ENCODE measurements around the gene PSEN1. TPM values are rescaled to one million over a fixed set of nuclear protein-coding genes. Genes with fewer than 3 reads are reported as not detected.

Gene PSEN1
- total RNA-seq, 1 donor from 2014 or later = 69.2 TPM

GRCh38 chr14:73255693-73256225 is 119.5 kb downstream of the PSEN1 start:
- no peak overlapping the region for H3K4me3 ChIP-seq
- no peak for ATAC-seq
- H3K36me3 ChIP-seq = no peaks in the 10 kb centered on the region
- H3K9me3 ChIP-seq = no peaks in the 10 kb centered on the region
- no peaks in the 10 kb centered on the region for H3K4me1 ChIP-seq
- no peak overlapping the region for H3K27ac ChIP-seq
- no peak for TF ChIP-seq CTCF (IDR thresholded peaks at IDR 0.05)
- H3K27me3 ChIP-seq (ENCODE audit: low read depth) = no peaks in the 10 kb centered on the region
- intact Hi-C loops (cut with DNase I) = no loop called here
- no peak for DNase-seq

- H3K36me3 ChIP-seq = no peaks in the 10 kb centered on the region
These were observed 121.8 kb downstream of the PSEN1 start for GRCh38 chr14:73258076-73258475.

GRCh38 chr14:73258845-73259611 is 122.7 kb downstream of the PSEN1 start:
- no peak overlapping the region for H3K4me3 ChIP-seq
- H3K27me3 ChIP-seq (ENCODE audit: low read depth) = no peaks in the 10 kb centered on the region
- H3K9me3 ChIP-seq = no peaks in the 10 kb centered on the region
- no peaks in the 10 kb centered on the region for H3K4me1 ChIP-seq
- intact Hi-C loops (cut with DNase I) = no loop called here
- H3K27ac ChIP-seq = no peak overlapping the region
- no peak for TF ChIP-seq CTCF (IDR thresholded peaks at IDR 0.05)
- no peaks in the 10 kb centered on the region for H3K36me3 ChIP-seq
- no peak for DNase-seq
- ATAC-seq = no peak

More at GRCh38 chr14:73258076-73258475, 121.8 kb downstream of the PSEN1 start:
- DNase-seq = no peak
- intact Hi-C loops (cut with DNase I) = no loop called here
- Histone ChIP-seq H3K4me1 (no peaks in the 10 kb centered on the region), H3K27ac (no peak overlapping the region), H3K9me3 (no peaks in the 10 kb centered on the region), H3K4me3 (no peak overlapping the region), H3K27me3 (ENCODE audit: low read depth) (no peaks in the 10 kb centered on the region)
- no peak for TF ChIP-seq CTCF (IDR thresholded peaks at IDR 0.05)
- ATAC-seq = no peak

- Histone ChIP-seq H3K27me3 (ENCODE audit: low read depth) (no peaks in the 10 kb centered on the region), H3K27ac (no peak overlapping the region), H3K36me3 (no peaks in the 10 kb centered on the region), H3K4me1 (no peaks in the 10 kb centered on the region), H3K9me3 (no peaks in the 10 kb centered on the region), H3K4me3 (no peak overlapping the region)
- DNase-seq (no peak), ATAC-seq (no peak)
- no peak for TF ChIP-seq CTCF (IDR thresholded peaks at IDR 0.05)
- intact Hi-C loops (cut with DNase I) = no loop called here
These were observed 123.5 kb downstream of the PSEN1 start for GRCh38 chr14:73259837-73260236.

GRCh38 chr14:73260574-73260973 is 124.3 kb downstream of the PSEN1 start:
- no peaks in the 10 kb centered on the region for H3K27me3 ChIP-seq (ENCODE audit: low read depth)
- DNase-seq = no peak

More at GRCh38 chr14:73260574-73260973, 124.3 kb downstream of the PSEN1 start:
- Histone ChIP-seq H3K36me3 (no peaks in the 10 kb centered on the region), H3K27ac (no peak overlapping the region), H3K9me3 (no peaks in the 10 kb centered on the region), H3K4me1 (no peaks in the 10 kb centered on the region), H3K4me3 (no peak overlapping the region)
- no peak for TF ChIP-seq CTCF (IDR thresholded peaks at IDR 0.05)
- intact Hi-C loops (cut with DNase I) = no loop called here
- no peak for ATAC-seq
